MM.1S (cell line): Measurements from ENCODE around the gene ACSS3.

Source experiments
- DNase-seq: peaks from one replicate; pipeline ENCODE4 v3.0.0-alpha.2; 2015
- H2AFZ ChIP-seq: fragments of 300-600 bp; sonication (generic); 2 replicates; pipeline ENCODE4 v1.6.0; 2016; ENCODE audit warnings: antibody characterized with exemption, low read length
- H3F3A ChIP-seq: fragments of 300-600 bp; sonication (generic); 2 replicates; pipeline ENCODE4 v1.6.1; 2016; ENCODE audit warnings: mild to moderate bottlenecking, antibody characterized with exemption, low read length, moderate library complexity, mixed read lengths; ENCODE audit not compliant: insufficient read depth
- H3K27ac ChIP-seq: fragments of 300-600 bp; sonication (generic); 2 replicates; pipeline ENCODE4 v1.5.1; 2016; ENCODE audit warnings: mild to moderate bottlenecking, low read length
- H3K27me3 ChIP-seq: fragments of 300-600 bp; sonication (generic); replicated peaks from 2 replicates; pipeline ENCODE4 v1.6.0; 2016; ENCODE audit warnings: low read length; ENCODE audit not compliant: insufficient read depth
- H3K36me3 ChIP-seq: fragments of 300-600 bp; sonication (generic); replicated peaks from 2 replicates; pipeline ENCODE4 v1.6.1; 2016; ENCODE audit warnings: mild to moderate bottlenecking, low read length, mixed read lengths; ENCODE audit not compliant: insufficient read depth
- H3K4me1 ChIP-seq: fragments of 300-600 bp; sonication (generic); 2 replicates; pipeline ENCODE4 v1.6.1; 2016; ENCODE audit warnings: low read length, mixed read lengths
- H3K4me2 ChIP-seq: fragments of 300-600 bp; sonication (generic); 2 replicates; pipeline ENCODE4 v1.6.0; 2016; ENCODE audit warnings: low read depth, low read length
- H3K4me3 ChIP-seq: fragments of 300-600 bp; sonication (generic); 2 replicates; pipeline ENCODE4 v1.5.1; 2016; ENCODE audit warnings: low read length, mixed read lengths
- H3K79me2 ChIP-seq: fragments of 300-600 bp; sonication (generic); 2 replicates; pipeline ENCODE4 v1.6.1; 2016; ENCODE audit warnings: mixed run types, low read length, mixed read lengths
- H3K9ac ChIP-seq: fragments of 300-600 bp; sonication (generic); 2 replicates; pipeline ENCODE4 v1.6.1; 2016; ENCODE audit warnings: low read length, mixed read lengths
- H3K9me2 ChIP-seq: fragments of 300-600 bp; sonication (generic); replicated peaks from 2 replicates; pipeline ENCODE4 v1.6.1; 2016; ENCODE audit warnings: mild to moderate bottlenecking, low read length, mixed read lengths; ENCODE audit not compliant: insufficient read depth
- H3K9me3 ChIP-seq: fragments of 300-600 bp; sonication (generic); replicated peaks from 2 replicates; pipeline ENCODE4 v1.6.1; 2016; ENCODE audit warnings: mild to moderate bottlenecking, low read length, mixed read lengths; ENCODE audit not compliant: insufficient read depth
- H4K20me1 ChIP-seq: fragments of 300-600 bp; sonication (generic); 2 replicates; pipeline ENCODE4 v1.6.1; 2016; ENCODE audit warnings: mild to moderate bottlenecking, low read length, moderate library complexity, mixed read lengths; ENCODE audit not compliant: insufficient read depth
- CTCF ChIP-seq: fragments of 300-600 bp; sonication (generic); IDR thresholded peaks from 2 replicates; pipeline ENCODE4 v1.5.1; 2016; ENCODE audit warnings: antibody characterized with exemption, low read length, mixed read lengths
- EZH2 ChIP-seq: fragments of 300-600 bp; sonication (generic); optimal IDR thresholded peaks from 2 replicates; pipeline ENCODE3; 2017; ENCODE audit warnings: low read depth, mild to moderate bottlenecking, antibody characterized with exemption, low read length, mixed read lengths
- EZH2phosphoT487 ChIP-seq: fragments of 300-600 bp; sonication (generic); IDR thresholded peaks from 2 replicates; pipeline ENCODE4 v1.6.1; 2018; ENCODE audit warnings: antibody characterized with exemption, low read length

ACSS3 gene

GRCh38 chr12:81086342-81086741, 8.5 kb downstream of the ACSS3 start:
- no peaks in the 10 kb centered on the region for H3K27me3 ChIP-seq
- H3K36me3 ChIP-seq = no peaks in the 10 kb centered on the region
- no peaks in the 10 kb centered on the region for H3K9me3 ChIP-seq
- H3K27ac ChIP-seq = no peak overlapping the region
- TF ChIP-seq EZH2phosphoT487 (no peak), EZH2 (no peak)
- H3K4me1 ChIP-seq = no peaks in the 10 kb centered on the region
- H3K79me2 ChIP-seq = no peaks in the 10 kb centered on the region
- H3F3A ChIP-seq = no peaks in the 10 kb centered on the region
- no peaks in the 10 kb centered on the region for H3K9me2 ChIP-seq
- no peak overlapping the region for H2AFZ ChIP-seq
- no peak overlapping the region for H3K4me3 ChIP-seq
- DNase-seq = no peak
- H3K9ac ChIP-seq = no peak overlapping the region
- no peak overlapping the region for H3K4me2 ChIP-seq
- H4K20me1 ChIP-seq = no peaks in the 10 kb centered on the region

- H4K20me1 ChIP-seq = no peaks in the 10 kb centered on the region
- no peak for TF ChIP-seq EZH2
- TF ChIP-seq EZH2phosphoT487 = no peak
- no peak for TF ChIP-seq CTCF
- H3K9me2 ChIP-seq = no peaks in the 10 kb centered on the region
- no peaks in the 10 kb centered on the region for H3K36me3 ChIP-seq
- H2AFZ ChIP-seq = no peak overlapping the region
- no peak overlapping the region for H3K27ac ChIP-seq
- no peak overlapping the region for H3K4me3 ChIP-seq
- H3K79me2 ChIP-seq = no peaks in the 10 kb centered on the region
- no peak overlapping the region for H3K4me2 ChIP-seq
- no peaks in the 10 kb centered on the region for H3K27me3 ChIP-seq
- H3K9ac ChIP-seq = no peak overlapping the region
- H3K9me3 ChIP-seq = no peaks in the 10 kb centered on the region
- H3F3A ChIP-seq = no peaks in the 10 kb centered on the region
- H3K4me1 ChIP-seq = no peaks in the 10 kb centered on the region
- DNase-seq = no peak
Measured at GRCh38 chr12:81088221-81088620, 10.3 kb downstream of the ACSS3 start.

- H3K36me3 ChIP-seq = no peaks in the 10 kb centered on the region
- no peaks in the 10 kb centered on the region for H3K27me3 ChIP-seq
- no peaks in the 10 kb centered on the region for H4K20me1 ChIP-seq
- no peak for DNase-seq
- no peaks in the 10 kb centered on the region for H3K79me2 ChIP-seq
- no peaks in the 10 kb centered on the region for H3F3A ChIP-seq
- H3K9ac ChIP-seq = no peak overlapping the region
- H3K4me2 ChIP-seq = no peak overlapping the region
- no peaks in the 10 kb centered on the region for H3K9me2 ChIP-seq
- H3K9me3 ChIP-seq = no peaks in the 10 kb centered on the region
- no peaks in the 10 kb centered on the region for H3K4me1 ChIP-seq
- H3K4me3 ChIP-seq = no peak overlapping the region
- H2AFZ ChIP-seq = no peak overlapping the region
- H3K27ac ChIP-seq = no peak overlapping the region
- TF ChIP-seq EZH2 (no peak), CTCF (no peak), EZH2phosphoT487 (no peak)
Measured at GRCh38 chr12:81089412-81089811, 11.5 kb downstream of the ACSS3 start.

- no peaks in the 10 kb centered on the region for H3K36me3 ChIP-seq
- no peaks in the 10 kb centered on the region for H3K4me1 ChIP-seq
- no peaks in the 10 kb centered on the region for H3F3A ChIP-seq
- no peaks in the 10 kb centered on the region for H3K9me3 ChIP-seq
- no peaks in the 10 kb centered on the region for H3K9me2 ChIP-seq
- no peak overlapping the region for H3K4me2 ChIP-seq
- no peak overlapping the region for H2AFZ ChIP-seq
- H3K27me3 ChIP-seq = no peaks in the 10 kb centered on the region
- no peak overlapping the region for H3K27ac ChIP-seq
- H3K9ac ChIP-seq = no peak overlapping the region
- TF ChIP-seq CTCF (no peak), EZH2phosphoT487 (no peak), EZH2 (no peak)
- no peak for DNase-seq
- no peaks in the 10 kb centered on the region for H4K20me1 ChIP-seq
- H3K4me3 ChIP-seq = no peak overlapping the region
- no peaks in the 10 kb centered on the region for H3K79me2 ChIP-seq
Measured at GRCh38 chr12:81092053-81092452, 14.2 kb downstream of the ACSS3 start.
